ENCODE data around the gene GABRB3.

DNA sequence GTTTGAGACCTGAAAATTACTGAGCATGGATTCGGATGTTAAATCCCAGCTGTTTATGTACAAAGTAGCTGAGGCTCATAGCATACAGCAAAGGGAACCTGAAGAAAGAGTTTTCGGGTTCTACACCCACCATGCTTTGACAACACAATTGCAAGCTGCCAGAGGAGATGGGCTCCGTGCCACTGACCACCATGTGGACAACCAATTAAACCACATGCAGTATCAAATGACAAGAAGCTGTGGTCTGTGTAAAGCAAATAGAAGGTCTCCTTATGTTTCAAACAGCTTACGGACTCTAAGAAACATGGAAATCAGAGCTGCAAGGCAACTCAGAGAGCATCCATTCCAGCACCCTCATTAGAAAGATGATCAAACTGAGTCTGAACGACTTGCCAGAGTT lies 12.9 kb downstream of the GABRB3 start:
- TF ChIP-seq CTCF (conservative IDR thresholded peaks at IDR 0.05; ENCODE audit: low read length) (no peak), EZH2phosphoT487 (IDR thresholded peaks at IDR 0.05; ENCODE audit: borderline replicate concordance) (no peak)
